ENCODE results near the gene SNRPE. TPM values are rescaled to one million over a fixed set of nuclear protein-coding genes. Genes with fewer than 3 reads are reported as not detected.

The SNRPE gene
- 139 TPM for polyA plus RNA-seq (2012; ENCODE audit: insufficient read length, low read depth)

- TF ChIP-seq FOXP2 (optimal IDR thresholded peaks at IDR 0.05; ENCODE audit: borderline replicate concordance, extremely low read depth, extremely low read length, insufficient read depth) = peak; percentile 68
- TF ChIP-seq TAF1 (IDR thresholded peaks at IDR 0.05; ENCODE audit: borderline replicate concordance, insufficient read depth, low read length) = peak; percentile 97; the same call in 1 of the 2 replicates
- peak; percentile 84 for TF ChIP-seq SIN3A (IDR thresholded peaks at IDR 0.05; ENCODE audit: borderline replicate concordance, insufficient read depth, low read length)
- peak; percentile 29 to 63; a peak in 1 of 4 replicates for TF ChIP-seq REST (IDR thresholded peaks at IDR 0.05; ENCODE audit: insufficient read depth in 1 of 2, low read depth in 2 of 2, low read length in 2 of 2)
- TF ChIP-seq POLR2AphosphoS5 (IDR thresholded peaks at IDR 0.05; ENCODE audit: low read depth, low read length) = peak; percentile 91
Observed at GRCh38 chr1:203861379-203862184, at the start of gene SNRPE. SNRPE (plus strand) TSS chr1:203861599; CDS start chr1:203861660, 61 bp downstream.

DNA sequence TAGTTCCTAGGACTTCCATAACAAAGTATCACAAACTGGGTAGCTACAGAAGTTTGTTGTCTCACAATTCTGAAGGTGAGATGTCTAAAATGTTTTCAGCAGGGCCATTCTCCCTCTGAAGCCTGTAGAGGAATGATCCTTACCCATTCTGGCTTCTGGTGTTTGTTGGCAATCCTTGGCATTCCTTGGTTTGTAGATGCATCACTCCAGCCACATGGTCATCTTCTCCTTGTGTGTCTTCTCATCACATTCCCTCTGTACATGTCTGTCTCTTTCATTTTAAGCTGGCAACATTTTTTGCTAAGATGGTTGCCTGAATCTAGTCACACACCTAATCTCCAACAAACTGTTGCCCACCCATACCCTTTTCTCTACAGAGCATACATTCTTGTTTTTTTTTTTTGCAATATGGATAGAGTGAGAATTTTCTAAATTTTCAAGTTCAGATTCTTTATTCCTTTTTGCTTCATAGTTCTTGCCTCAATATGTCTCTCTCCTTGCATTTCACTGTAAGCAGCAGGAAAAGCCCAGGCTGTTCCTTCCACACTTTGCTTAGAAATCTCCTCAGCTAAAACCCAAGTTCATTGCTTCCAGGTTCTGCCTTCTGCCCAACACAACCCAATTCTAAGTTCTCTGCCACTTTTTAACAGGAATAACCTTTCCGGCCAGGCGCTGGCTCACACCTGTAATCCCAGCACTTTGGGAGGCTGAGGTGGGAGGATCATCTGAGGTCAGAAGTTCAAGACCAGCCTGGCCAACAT, 47.6 kb upstream of the SNRPE start:
- TF ChIP-seq REST (IDR thresholded peaks at IDR 0.05; ENCODE audit: insufficient read depth in 1 of 2, low read depth in 2 of 2, low read length in 2 of 2) (no peak), TAF1 (IDR thresholded peaks at IDR 0.05; ENCODE audit: borderline replicate concordance, insufficient read depth, low read length) (no peak), POLR2AphosphoS5 (IDR thresholded peaks at IDR 0.05; ENCODE audit: low read depth, low read length) (no peak), FOXP2 (optimal IDR thresholded peaks at IDR 0.05; ENCODE audit: borderline replicate concordance, extremely low read depth, extremely low read length, insufficient read depth) (no peak), SIN3A (IDR thresholded peaks at IDR 0.05; ENCODE audit: borderline replicate concordance, insufficient read depth, low read length) (no peak)

GRCh38 chr1:203818399-203818798, 43.0 kb upstream of the SNRPE start:
- TF ChIP-seq REST (IDR thresholded peaks at IDR 0.05; ENCODE audit: insufficient read depth in 1 of 2, low read depth in 2 of 2, low read length in 2 of 2) (no peak), POLR2AphosphoS5 (IDR thresholded peaks at IDR 0.05; ENCODE audit: low read depth, low read length) (no peak), FOXP2 (optimal IDR thresholded peaks at IDR 0.05; ENCODE audit: borderline replicate concordance, extremely low read depth, extremely low read length, insufficient read depth) (no peak), SIN3A (IDR thresholded peaks at IDR 0.05; ENCODE audit: borderline replicate concordance, insufficient read depth, low read length) (no peak), TAF1 (IDR thresholded peaks at IDR 0.05; ENCODE audit: borderline replicate concordance, insufficient read depth, low read length) (no peak)

DNA sequence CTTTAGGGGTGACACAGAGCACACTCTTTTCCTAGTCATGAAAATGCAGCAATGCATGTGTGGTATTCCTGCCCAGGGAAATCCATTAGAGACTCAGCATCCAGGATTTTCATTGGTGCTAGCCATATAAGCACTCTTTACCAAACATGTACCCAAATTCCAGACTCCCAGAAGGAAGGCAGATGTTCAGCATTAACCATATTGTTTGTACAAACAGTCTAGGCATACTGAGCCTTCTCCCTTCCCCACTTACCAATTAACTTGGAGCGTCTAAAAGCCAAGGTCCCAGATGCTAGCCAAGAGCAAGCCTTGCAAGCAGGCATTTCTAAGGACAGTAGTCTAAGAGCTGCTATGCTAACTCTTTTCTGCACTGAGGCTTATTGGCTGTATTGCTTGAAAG, 38.1 kb upstream of the SNRPE start:
- TF ChIP-seq FOXP2 (optimal IDR thresholded peaks at IDR 0.05; ENCODE audit: borderline replicate concordance, extremely low read depth, extremely low read length, insufficient read depth) = no peak

DNA sequence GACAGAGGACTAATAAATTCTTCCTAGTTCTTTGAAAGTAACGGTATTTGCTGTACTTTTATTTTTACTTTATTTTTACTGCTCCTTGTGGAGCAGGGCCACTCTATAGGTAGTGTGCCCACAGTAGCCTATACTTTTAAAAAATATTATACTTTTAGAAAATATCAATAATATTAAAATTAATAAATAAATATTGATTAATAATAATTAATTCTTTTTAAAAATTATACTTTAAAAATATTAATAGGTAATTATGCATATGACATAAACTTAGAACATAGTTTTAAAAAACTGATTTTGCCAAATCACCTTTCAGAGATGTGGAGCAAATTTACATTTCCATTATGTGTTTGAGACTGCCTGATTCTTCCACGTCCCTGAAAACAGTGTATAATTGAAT, 35.2 kb upstream of the SNRPE start:
- TF ChIP-seq POLR2AphosphoS5 (IDR thresholded peaks at IDR 0.05; ENCODE audit: low read depth, low read length) (no peak), SIN3A (IDR thresholded peaks at IDR 0.05; ENCODE audit: borderline replicate concordance, insufficient read depth, low read length) (no peak), REST (IDR thresholded peaks at IDR 0.05; ENCODE audit: insufficient read depth in 1 of 2, low read depth in 2 of 2, low read length in 2 of 2) (no peak), FOXP2 (optimal IDR thresholded peaks at IDR 0.05; ENCODE audit: borderline replicate concordance, extremely low read depth, extremely low read length, insufficient read depth) (no peak), TAF1 (IDR thresholded peaks at IDR 0.05; ENCODE audit: borderline replicate concordance, insufficient read depth, low read length) (no peak)
